GM19372 (cell line): Measurements from ENCODE around the gene ANXA2R.

Source experiments
- ATAC-seq: cut with Tn5 transposase; IDR thresholded peaks from one replicate; pipeline ENCODE4 v1.9.1; 2021; ENCODE audit warnings: mild to moderate bottlenecking, low read depth, moderate library complexity; ENCODE audit not compliant: unreplicated experiment

ANXA2R gene

GRCh38 chr5:43006424-43007202, 33.5 kb downstream of the ANXA2R start:
- ATAC-seq: no peak

- no peak for ATAC-seq
Measured at GRCh38 chr5:43005031-43005430, 35.1 kb downstream of the ANXA2R start.

GRCh38 chr5:43001748-43002147, 38.4 kb downstream of the ANXA2R start:
- no peak for ATAC-seq

- no peak for ATAC-seq
Measured at GRCh38 chr5:43000914-43001313, 39.2 kb downstream of the ANXA2R start.

GRCh38 chr5:43000111-43000840, 39.8 kb downstream of the ANXA2R start:
- ATAC-seq: no peak

GRCh38 chr5:42995360-42995751, 44.8 kb downstream of the ANXA2R start:
- no peak for ATAC-seq

- ATAC-seq: peak; percentile 58
Measured at GRCh38 chr5:42994555-42995359, 45.4 kb downstream of the ANXA2R start.

- no peak for ATAC-seq
Measured at GRCh38 chr5:42994246-42994554, 45.9 kb downstream of the ANXA2R start.

- no peak for ATAC-seq
Measured at GRCh38 chr5:42993516-42994245, 46.4 kb downstream of the ANXA2R start.

- peak; percentile 44 for ATAC-seq
Measured at GRCh38 chr5:42992088-42992879, 47.8 kb downstream of the ANXA2R start.

GRCh38 chr5:42991404-42992087, 48.6 kb downstream of the ANXA2R start:
- peak; percentile 39 for ATAC-seq

GRCh38 chr5:42990892-42991291, 49.2 kb downstream of the ANXA2R start:
- ATAC-seq: no peak
